IPS-18a (cell line): Measurements from ENCODE around the gene CDK8.

Source experiments
- H3K27ac ChIP-seq: one replicate; pipeline ENCODE4 v1.5.1; 2013; ENCODE audit warnings: low read length
- H3K27me3 ChIP-seq: one replicate; pipeline ENCODE4 v1.6.1; 2013; ENCODE audit warnings: mild to moderate bottlenecking, low read length; ENCODE audit not compliant: control insufficient read depth, insufficient read depth
- H3K36me3 ChIP-seq: one replicate; pipeline ENCODE4 v1.6.1; 2013; ENCODE audit warnings: low read depth, low read length; ENCODE audit not compliant: control insufficient read depth
- H3K4me1 ChIP-seq: one replicate; pipeline ENCODE4 v1.6.1; 2013; ENCODE audit warnings: low read depth, low read length; ENCODE audit not compliant: control insufficient read depth
- H3K4me3 ChIP-seq: one replicate; pipeline ENCODE4 v1.5.1; 2013; ENCODE audit warnings: low read length
- H3K9ac ChIP-seq: one replicate; pipeline ENCODE4 v1.6.1; 2013; ENCODE audit warnings: mild to moderate bottlenecking, low read length, moderate library complexity
- H3K9me3 ChIP-seq: one replicate; pipeline ENCODE4 v1.6.1; 2013; ENCODE audit warnings: low read depth, low read length; ENCODE audit not compliant: control insufficient read depth

CDK8 gene

GRCh38 chr13:26449063-26449848 lies 195.3 kb downstream of the CDK8 start:
- Histone ChIP-seq H3K9me3 (no peaks in the 10 kb centered on the region), H3K27ac (no peak overlapping the region), H3K36me3 (no peaks in the 10 kb centered on the region)

More at GRCh38 chr13:26449063-26449848, 195.3 kb downstream of the CDK8 start:
- no peaks in the 10 kb centered on the region for H3K4me1 ChIP-seq
- no peak overlapping the region for H3K9ac ChIP-seq
- no peak overlapping the region for H3K4me3 ChIP-seq
- no peaks in the 10 kb centered on the region for H3K27me3 ChIP-seq
